HG03066 (cell line): ENCODE results near the gene SGTB.
"Not testable (repeated sequence)": the region's sequence is repeated elsewhere in the genome, so short reads cannot be mapped to it uniquely, and the experiment has no call there.

ENCODE experiments used
- ATAC-seq: cut with Tn5 transposase; IDR thresholded peaks from one replicate; pipeline ENCODE4 v1.9.1; 2021; ENCODE audit warnings: low read depth; ENCODE audit not compliant: unreplicated experiment

Gene SGTB

DNA sequence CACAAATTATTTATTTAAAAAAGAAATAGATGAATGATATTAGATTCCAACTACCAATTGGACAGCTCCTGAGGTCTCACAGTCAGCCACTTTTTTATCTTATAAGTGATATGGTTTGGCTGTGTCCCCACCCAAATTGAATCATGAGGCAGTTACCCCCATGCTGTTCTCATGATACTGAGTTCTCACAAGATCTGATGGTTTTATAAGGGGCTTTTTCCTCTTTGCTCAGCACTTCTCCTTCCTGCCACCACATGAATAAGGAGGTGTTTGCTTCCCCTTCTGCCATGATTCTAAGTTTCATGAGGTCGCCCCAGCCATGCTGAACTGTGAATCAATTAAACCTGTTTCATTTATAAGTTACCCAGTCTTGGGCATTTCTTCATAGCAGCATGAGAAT lies 13.0 kb upstream of the SGTB start:
- no peak for ATAC-seq

GRCh38 chr5:65734196-65734775 lies 12.4 kb upstream of the SGTB start:
- not testable (repeated sequence) for ATAC-seq

- ATAC-seq: not testable (repeated sequence)
Measured at GRCh38 chr5:65732046-65732445, 10.1 kb upstream of the SGTB start.

GRCh38 chr5:65730910-65731309 lies 9.0 kb upstream of the SGTB start:
- ATAC-seq: no peak

DNA sequence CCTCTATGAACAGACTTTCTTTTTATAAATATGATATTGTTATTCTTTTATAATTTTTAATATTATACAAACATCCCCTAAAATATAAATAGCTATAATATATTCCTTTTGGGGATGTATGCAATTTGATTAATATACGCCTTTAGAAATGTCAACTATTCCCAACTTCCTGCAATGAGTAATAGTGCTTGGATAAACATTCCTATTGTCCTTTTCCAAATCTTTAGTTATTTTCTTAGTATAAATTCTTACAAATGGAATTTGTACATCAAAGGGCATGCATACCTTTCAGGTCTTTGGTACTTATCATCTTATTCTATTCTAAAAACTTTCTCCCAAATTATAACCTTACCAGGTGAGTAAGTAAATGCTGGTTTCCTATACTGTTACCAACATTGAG lies 6.3 kb upstream of the SGTB start:
- no peak for ATAC-seq

- no peak for ATAC-seq
Measured at GRCh38 chr5:65727491-65728156, 5.7 kb upstream of the SGTB start.

DNA sequence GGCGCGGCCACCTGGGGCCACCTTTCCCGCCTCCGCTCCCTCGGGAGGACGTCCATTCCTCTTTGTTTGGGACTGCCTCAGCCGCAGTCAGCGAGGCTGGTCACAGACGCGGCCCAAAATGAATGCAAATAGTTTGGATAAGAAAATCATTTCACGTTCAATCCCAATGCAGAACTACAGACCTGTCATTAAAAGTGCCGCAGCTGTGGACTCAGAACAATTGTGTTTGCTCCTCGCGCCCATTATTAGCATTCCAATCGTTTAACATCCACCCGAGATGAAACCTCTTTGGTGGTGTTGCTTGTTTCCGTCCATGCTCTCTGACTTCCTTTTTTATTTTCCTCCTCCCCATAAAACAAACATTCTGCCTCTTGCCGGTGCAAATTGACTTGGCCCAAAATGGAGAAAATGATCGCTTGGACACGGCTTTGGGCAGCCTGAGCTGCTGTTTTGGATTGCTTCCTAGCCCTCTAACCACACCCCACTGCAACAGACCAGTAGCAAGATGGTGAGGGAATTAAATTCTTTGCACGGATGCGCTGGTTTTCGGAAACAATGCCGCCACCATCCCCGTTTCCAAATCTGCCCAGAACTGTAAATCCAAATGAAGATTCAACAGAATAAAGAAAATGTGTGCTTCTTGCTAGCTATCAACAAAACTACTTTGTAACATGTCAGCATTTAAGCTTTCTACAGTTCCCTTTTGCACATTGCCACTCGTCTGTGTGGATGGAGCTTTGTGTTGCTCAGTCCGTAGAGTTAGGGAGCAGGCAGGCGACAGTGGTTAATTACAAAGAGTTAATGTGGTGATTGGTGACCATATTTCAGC lies 880 bp upstream of the SGTB start:
- ATAC-seq: peak; percentile 8

- ATAC-seq: peak; percentile 1
Measured at GRCh38 chr5:65721050-65721719, 724 bp downstream of the SGTB start.

DNA sequence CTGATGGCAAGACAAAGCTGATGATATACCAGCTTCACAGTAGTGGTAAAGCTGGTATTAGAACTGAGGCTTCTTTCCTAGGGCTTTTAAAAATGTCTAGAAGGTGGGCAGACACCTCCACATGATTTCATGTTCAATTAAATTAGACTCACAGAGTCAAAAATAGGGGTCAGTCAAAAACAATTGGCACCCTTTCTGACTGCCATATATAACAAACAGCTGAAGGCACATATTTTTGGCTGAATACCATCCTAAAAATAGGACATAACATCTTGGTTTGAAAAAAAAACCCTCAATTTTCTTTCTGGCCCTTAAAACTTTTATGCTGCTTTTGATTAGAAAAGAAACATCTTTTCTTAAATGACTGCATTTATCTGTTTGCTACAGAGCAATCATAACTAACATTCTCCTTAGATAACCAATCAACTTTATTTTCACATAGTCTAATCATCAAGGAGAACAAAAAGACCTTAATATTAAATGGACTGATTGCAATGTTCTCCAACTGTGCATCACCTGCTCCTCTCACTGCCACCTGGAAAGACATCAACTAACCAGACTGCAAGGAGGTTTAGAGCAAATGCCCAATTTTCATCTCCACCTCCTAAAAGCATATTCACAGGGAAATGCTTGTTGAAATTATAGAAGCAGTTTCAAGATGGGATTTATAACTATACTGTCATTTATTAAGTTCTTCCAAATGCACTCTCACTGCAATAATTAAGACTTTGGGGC lies 3.2 kb downstream of the SGTB start:
- no peak for ATAC-seq

DNA sequence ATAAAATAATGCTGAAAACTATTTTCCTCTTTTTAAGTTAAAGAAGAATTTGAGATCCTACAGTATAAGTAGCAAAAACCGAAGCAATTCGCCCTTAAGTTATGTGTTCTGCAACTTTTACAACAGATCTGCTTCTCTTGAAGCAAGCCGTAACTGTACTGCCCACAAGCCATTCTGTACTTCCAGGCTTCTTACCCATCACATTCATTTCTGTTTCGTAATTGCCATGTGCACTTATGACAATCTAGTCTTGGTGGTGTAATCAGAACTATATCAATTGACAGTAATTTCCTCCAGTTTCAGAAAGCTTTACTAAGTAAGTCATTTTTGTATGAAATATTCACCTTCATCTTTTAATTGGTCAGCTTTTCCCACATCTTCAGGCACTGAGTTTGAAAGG lies 13.8 kb downstream of the SGTB start:
- no peak for ATAC-seq

DNA sequence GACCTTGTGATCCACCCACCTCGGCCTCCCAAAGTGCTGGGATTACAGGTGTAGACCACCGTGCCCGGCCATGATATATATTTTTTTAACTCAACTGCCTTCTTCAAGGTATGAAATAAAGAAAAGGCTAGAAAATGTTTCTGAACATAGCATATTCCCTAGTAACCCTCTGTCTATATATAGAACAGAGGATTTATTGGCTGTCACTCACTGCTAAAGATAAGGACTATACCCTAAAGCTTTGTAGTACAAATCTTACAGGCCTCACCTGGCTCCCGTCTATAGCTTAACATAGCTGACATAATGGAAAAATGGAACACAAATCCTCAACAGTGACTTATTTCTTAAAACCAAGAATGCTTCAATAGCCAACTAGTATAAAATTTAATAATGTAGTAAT lies 14.2 kb downstream of the SGTB start:
- ATAC-seq: no peak

DNA sequence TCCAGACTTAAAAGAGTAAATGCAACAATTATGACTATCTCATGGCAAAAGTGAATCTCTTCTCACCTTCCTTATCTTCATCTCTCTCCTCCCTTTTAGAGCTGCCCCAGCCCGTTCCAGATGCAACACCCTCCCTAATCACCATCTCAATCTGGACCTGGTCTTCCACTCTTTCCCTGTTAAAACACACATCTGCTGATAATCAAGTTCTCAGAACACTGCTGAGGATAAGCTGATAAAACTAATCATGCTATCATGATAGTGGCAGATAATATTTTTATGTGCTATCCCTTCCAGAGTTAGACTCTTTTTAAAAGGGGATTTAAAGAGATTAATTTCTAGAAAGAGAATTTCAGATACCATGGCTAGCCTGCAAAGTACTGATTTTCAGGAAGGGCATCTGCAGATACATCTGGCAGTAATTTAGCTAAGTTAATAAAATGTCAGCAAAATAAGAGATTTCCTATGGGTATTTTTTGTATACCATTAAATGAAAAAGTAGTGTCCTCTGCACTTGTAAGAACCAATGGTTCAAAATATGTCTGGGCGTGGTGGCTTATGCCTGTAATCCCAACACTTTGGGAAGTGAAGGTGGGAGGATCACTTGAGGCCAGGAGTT lies 17.2 kb downstream of the SGTB start:
- ATAC-seq: no peak

GRCh38 chr5:65702036-65702435 lies 19.9 kb downstream of the SGTB start:
- ATAC-seq: no peak

GRCh38 chr5:65699338-65699737 lies 22.6 kb downstream of the SGTB start:
- ATAC-seq: no peak

DNA sequence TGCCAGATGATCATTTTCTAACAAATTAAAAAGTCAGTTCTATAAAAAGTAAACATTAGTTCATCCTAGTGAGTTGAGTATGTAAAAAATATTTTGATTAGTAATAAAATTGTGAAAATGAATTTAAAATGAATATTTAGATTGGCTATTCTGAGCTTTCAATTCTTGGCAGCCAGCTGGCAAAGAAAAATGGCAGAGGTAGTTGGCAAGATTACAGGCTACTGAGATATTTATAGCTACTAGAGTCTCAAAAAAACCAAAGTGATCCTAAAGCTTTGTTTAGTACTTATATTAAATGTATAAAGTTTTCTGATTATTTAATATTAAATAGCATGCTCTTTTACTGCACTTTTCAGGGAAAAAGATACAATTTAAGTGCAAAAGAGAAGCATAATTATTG lies 25.0 kb downstream of the SGTB start:
- ATAC-seq: no peak

DNA sequence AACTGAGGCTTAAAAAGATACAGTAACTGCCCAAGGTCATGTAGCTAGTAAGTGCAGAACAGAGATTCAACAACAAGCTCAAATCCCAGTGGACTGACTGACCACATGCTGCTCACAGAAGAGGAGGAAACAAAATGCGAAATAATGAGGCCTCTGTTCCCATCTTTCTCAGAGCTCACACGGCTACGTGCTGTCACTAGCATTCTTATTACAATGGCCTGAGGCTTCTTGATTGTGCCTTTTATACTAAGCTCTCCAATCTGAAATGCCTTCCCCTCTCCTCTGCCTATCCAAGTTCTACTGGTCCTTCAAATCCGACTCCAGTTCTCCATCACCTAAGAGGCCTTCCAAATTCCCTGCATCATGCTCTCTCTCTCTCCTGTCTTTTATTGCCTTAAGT lies 26.0 kb downstream of the SGTB start:
- ATAC-seq: no peak

DNA sequence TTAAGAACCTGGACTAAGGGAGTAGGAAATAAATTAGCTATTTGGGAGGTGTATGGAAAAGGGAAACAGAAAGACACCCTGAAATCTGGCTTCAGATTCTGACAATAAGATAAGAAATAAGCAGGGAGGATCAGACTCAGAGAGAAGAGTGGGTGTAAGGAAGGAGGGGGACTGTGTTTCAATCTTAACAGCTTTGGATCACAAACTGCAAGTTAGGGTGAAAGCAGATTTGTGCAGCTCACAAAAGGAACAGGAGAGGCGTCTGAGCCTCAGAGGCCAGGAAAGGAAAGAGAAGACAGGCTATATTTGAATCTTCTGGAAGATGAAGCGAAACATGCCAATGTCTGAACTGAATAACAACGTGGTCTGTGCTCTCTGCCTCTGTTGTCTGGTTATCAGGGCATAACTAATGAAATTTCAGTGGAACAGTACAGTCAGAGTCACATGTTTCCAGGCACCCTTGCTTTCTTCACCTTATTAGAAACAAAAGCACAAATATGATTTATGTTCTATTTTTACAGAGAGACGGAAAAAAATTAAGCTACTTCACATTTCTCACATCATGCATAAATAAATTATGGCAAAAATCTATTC lies 26.6 kb downstream of the SGTB start:
- ATAC-seq: no peak

DNA sequence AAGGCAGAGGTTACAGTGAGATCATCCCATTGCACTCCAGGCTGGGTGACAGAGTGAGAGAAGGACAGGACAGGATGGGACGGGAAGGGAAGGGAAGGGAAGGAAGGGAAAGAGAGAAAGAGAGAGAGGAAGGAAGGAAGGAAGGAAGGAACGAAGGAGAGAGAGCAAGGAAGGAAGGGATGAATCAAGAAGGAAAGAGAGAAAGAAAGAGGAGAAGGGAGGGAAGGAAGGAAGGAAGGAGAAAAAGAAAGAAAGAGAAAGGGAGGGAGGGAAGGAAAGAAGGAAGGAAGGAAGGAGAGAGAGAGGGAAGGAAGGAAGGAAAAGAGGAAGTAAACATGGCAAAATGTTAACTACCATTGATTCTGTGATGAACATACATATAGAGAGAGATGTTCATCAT lies 28.8 kb downstream of the SGTB start:
- ATAC-seq: no peak

- no peak for ATAC-seq
Measured at GRCh38 chr5:65682148-65682547, 39.8 kb downstream of the SGTB start.

DNA sequence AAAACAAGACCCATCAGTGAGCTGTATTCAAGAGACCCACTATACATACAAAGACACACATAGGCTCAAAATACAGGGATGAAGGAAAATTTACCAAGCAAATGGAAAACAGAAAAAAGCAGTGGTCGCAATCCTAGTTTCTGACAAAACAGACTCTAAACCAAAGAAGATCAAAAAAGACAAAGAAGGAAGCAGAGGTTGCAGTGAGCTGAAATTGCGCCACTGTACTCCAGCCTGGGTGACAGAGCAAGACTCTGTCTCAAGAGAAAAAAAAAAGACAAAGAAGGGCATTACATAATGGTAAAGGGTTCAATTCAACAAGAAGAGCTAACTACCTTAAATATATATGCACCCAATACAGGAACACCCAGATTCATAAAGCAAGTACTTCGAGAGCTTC lies 45.9 kb downstream of the SGTB start:
- not testable (repeated sequence) for ATAC-seq
